OCI-LY3 (cell line): Measurements from ENCODE around the gene HERC3.

Source experiments
- CTCF ChIP-seq: fragments of 200-600, 300-600 bp; sonication (generic); IDR thresholded peaks from 2 replicates; pipeline ENCODE4 v1.5.1; 2014; ENCODE audit warnings: antibody characterized with exemption, low read length, low read depth
- EZH2phosphoT487 ChIP-seq: fragments of 200-600 bp; shearing (Covaris generic); IDR thresholded peaks from 2 replicates; pipeline ENCODE4 v1.6.1; 2018; ENCODE audit warnings: antibody characterized with exemption, mixed run types, low read depth

GRCh38 chr4:88745581-88746163, 153.4 kb downstream of the HERC3 start:
- TF ChIP-seq CTCF (no peak), EZH2phosphoT487 (no peak)
